GM10847 (cell line): ENCODE data around the gene BANP.

Experiments
- POLR2A ChIP-seq: IDR thresholded peaks from 2 replicates; pipeline ENCODE4 v1.6.1; 2011; ENCODE audit not compliant: insufficient read length; ENCODE audit errors: extremely low read depth

The BANP gene

GRCh38 chr16:88068476-88069396, 117.5 kb downstream of the BANP start:
- no peak for TF ChIP-seq POLR2A

- no peak for TF ChIP-seq POLR2A
Measured at GRCh38 chr16:88069397-88070168, 118.3 kb downstream of the BANP start.

GRCh38 chr16:88070341-88070740, 119.1 kb downstream of the BANP start:
- TF ChIP-seq POLR2A, result no peak

DNA sequence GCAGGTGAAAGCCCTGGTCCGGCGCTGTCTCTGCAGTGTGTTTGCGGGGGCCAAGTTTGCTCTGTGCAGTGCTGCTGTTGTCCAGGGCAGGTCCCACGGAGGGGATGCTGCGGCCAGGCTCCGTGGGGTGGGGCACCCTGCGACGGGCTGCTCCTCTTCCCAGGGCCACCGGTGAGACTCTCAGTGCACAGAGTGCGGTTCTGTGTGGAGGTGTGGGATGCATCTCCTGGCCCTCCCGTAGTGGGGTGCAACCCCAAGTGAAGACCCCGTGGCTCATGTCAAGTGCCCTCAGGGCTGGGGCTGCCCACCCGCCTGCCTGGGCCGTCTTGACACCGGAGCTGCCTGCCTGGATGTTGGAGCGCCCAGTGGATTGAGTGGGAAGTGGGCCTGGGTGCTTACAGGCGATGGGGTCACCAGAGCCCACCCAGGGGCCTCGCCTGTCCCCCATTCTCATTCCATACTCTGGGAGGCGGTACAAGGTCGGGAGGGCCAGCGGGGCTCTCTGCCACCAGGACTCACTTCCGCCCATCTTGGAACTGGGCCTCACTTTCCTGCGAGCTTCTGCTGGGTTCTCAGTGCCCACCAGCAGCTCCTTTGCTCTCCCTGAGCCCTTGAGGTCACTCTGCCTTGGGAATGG, 119.9 kb downstream of the BANP start:
- no peak for TF ChIP-seq POLR2A

GRCh38 chr16:88071908-88072307, 120.7 kb downstream of the BANP start:
- TF ChIP-seq POLR2A, result no peak

DNA sequence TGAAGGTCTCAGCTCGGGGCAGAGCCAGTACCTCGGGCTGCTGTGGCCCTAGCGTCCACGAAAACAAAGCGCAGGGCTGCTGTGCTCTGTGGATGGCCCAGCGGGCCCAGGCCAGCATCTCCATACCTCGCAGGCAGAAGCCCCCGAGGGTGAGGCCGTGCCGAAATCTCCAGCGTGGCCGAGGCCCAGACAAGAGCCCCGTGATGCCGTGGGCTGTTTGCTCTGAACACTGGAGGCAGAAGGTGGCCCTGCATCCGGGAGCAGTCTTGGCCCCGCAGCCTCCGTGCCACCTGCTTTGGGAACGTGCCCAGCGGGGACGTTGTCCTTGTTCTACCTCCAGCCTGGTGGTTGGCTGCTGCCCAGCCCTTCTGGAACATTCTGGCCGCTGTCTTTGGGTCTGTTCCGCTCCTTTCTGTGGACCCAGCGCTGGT, 121.4 kb downstream of the BANP start:
- no peak for TF ChIP-seq POLR2A

DNA sequence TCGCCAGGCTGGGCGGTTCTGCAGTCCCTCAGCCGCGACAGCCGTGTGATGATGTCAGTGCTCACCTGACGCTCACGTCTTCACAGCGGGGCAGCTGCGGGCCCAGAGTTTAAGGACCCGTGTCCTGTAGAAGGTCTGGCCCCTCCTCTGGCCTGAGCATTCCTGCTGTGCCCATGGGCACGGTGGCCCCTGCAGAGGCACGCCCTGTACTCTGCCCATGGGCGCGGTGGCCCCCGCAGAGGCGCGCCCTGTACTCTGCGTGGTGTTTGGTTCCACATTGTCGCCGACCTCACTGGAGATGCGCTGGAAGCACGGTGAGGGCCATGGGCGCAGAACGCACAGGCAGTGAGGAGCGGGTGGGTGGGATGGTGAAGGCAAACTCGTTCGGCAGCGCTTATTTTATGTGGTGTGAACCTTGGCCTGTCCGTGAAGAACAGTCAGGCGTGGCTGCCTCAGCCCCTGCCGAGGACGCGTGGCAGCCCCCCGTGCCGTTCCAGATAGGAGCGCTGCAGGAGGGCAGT, 122.0 kb downstream of the BANP start:
- no peak for TF ChIP-seq POLR2A

DNA sequence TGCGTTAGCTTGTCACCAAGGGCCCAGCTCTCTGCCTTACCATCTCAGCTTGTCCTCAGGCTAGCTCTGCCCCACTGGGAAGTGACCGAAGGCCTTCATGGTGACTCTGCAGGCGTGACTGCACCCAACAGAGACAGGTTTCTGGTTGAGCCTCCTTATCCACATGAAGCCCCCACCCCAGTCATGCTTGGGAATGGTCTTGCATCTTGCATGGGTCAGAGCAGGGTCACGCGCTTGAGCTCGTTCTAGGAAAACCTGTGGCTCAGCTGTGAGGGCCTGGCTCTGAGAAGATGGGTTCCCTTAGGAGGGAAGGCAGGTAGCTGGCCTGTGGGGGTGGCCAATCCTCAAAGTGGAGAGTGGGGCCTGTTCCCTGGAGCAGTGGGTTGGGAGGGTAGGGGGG, 122.8 kb downstream of the BANP start:
- TF ChIP-seq POLR2A, result no peak

DNA sequence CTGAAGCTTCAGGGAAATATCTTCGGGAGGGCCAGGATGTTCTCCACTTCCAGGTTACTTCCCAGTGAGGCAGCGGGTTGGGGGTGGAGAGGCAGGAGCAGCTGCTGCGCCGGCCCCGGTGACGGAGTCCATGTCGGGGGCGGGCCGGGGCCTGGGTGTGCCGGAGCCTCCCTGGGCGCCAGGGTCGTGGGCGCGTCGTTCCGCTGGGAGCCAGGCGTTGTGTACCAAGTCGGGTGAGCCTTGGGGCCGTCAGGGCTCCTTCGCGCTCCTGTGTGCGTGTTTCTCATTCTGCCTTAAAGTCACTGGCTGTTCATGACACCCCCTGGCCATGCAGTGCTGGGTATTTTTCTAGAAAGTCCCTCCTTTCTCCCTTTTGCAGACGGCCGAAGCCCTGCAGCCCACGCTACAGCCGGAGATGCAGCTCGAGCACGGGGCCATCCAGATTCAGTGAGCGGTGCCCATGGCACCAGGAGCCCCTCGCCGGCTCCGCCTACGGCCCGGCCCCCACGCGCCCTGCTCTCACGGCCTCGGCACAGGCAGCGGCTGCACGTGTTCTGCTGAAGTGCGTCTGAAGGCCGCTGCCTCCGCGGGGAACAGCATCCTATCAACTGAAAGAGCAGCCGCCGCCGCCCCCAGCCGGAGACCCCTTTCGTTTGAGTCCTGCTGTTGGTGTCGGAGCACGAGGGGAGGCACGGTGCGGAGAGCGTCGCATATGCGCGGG, 125.1 kb downstream of the BANP start:
- TF ChIP-seq POLR2A, result no peak

DNA sequence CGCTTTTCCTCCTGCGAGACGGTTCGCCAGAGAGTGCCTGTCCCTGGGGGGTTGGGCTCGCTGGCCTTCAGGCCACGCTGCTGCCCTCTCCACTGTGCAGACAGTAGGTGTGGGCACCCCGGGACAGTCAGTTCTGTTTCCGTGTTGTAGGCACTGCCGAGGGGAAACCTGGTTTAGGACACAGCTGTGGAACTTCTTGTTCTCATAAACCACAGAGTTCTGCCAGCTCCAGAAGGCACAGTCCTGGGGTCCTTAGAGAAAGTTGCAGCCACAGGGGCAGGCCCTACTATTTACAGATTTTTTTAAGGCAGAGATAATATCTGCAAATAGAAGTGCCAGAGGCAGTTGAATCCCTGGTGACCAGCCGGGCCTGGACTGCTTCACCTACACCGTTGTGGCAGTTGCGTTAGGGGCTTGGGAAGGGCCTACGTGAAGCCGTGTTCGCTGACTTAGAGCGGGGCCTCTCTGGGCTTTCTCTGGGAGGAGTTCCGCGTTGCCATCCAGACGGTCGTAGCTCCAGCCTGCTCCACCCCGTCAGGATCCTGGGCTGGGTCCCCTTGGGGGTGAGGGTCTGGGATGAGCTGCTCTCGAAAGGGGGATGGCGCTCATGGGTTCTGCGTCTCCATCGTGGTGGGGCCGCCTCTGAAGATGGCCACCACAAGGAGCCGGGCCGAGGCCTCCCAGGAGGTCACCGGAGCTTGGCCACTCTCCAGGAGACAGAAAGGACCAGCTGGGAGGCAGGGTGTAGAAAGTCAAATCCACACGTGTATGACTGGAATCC, 126.3 kb downstream of the BANP start:
- no peak for TF ChIP-seq POLR2A

GRCh38 chr16:88078111-88078775, 127.0 kb downstream of the BANP start:
- no peak for TF ChIP-seq POLR2A

- no peak for TF ChIP-seq POLR2A
Measured at GRCh38 chr16:88083582-88083981, 132.3 kb downstream of the BANP start.

GRCh38 chr16:88084881-88085280, 133.6 kb downstream of the BANP start:
- TF ChIP-seq POLR2A, result no peak

DNA sequence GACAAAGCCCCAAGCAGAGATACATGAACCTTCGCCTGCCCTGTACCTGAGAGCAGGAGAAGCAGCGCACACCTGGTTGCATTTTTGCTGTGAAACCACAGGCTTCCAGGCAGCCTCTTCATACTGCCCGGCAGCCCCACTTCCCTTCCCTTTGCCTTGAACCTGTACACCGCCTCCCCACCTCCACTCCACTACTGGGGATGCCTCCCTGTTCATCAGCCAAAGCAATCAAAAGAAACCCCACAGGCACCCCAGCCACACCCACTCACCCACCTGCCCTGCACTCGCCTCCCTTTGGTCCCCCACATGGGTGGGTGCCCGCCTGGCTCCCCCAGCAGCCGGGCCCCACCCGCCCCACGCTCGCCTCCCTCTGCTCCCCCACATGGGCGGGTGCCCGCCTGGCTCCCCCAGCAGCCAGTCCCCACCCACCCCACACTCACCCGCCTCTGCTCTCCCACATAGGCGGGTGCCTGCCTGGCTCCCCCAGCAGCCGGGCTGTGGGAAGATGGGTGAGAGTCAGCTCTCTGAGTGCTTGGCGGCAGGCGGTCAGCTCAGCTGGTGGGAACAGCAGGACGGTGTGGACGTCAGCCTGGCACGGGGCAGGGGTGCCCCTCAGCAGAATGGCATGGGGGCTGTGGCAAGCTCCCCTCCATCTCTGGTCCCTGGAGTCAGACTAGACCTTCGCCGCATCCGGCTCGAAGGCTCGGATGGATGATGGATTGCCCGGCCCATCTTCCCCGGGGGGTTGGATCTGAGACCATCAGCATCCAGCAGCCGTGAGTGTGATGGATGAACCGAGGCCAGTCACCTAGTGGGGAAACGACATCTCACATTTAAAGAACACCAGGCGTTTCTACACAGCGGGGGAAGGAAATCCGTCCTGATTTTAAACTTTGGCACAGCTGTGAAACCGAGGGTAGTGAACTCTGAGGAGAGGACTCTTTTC, 135.6 kb downstream of the BANP start:
- no peak for TF ChIP-seq POLR2A
